Transverse colon (tissue), 4 donors: ENCODE results near the gene ITGA4. TPM values are rescaled to one million over a fixed set of nuclear protein-coding genes. Genes with fewer than 3 reads are reported as not detected.

Source experiments
- DNase-seq: peaks from one replicate; pipeline ENCODE4 v3.0.0-alpha.2; 2019
- H3K27ac ChIP-seq, 4 donors: fragments of 200-600 bp; sonication (generic); 2 replicates each; pipeline ENCODE4 v1.5.1; 2016 to 2018; ENCODE audit warnings: inconsistent platforms in 4 of 4
- H3K27me3 ChIP-seq: fragments of 200-600 bp; sonication (generic); 2 replicates; pipeline ENCODE4 v1.5.1; 2017; ENCODE audit warnings: inconsistent platforms
- H3K36me3 ChIP-seq, 4 donors: fragments of 200-600 bp; sonication (generic); 2 replicates each; pipeline ENCODE4 v1.5.1; 2017 to 2019; ENCODE audit warnings: inconsistent platforms in 4 of 4
- H3K4me1 ChIP-seq, 4 donors: fragments of 200-600 bp; sonication (generic); 2 replicates each; pipeline ENCODE4 v1.5.1; 2017 to 2020; ENCODE audit warnings: inconsistent platforms in 4 of 4
- H3K4me3 ChIP-seq, 4 donors: fragments of 200-600 bp; sonication (generic); 1 replicate in 1 of 4; 2 replicates in 3 of 4; pipeline versions ENCODE4 v1.5.1 to v1.6.1; 2017 to 2019; ENCODE audit warnings: inconsistent platforms in 4 of 4
- H3K9me3 ChIP-seq, 2 donors: fragments of 200-600 bp; sonication (generic); 2 replicates each; pipeline ENCODE4 v1.5.1; 2017 to 2019; ENCODE audit warnings: inconsistent platforms in 2 of 2
- CTCF ChIP-seq, 5 experiments: fragments of 200-600 bp in 3 of 5; fragments of 450-650 bp in 2 of 5; sonication (generic) in 3 of 5; IDR thresholded peaks; 1 replicate in 2 of 5; 2 replicates in 3 of 5; pipeline ENCODE4 v1.5.1; 2016 to 2017; ENCODE audit warnings: antibody characterized with exemption in 5 of 5, inconsistent platforms in 3 of 5, mild to moderate bottlenecking in 2 of 5, moderate library complexity in 1 of 5
- EP300 ChIP-seq: sonication (generic); formaldehyde crosslinking; IDR thresholded peaks from one replicate; pipeline ENCODE4 v1.6.1; 2017; ENCODE audit warnings: antibody characterized with exemption, low read depth
- POLR2A ChIP-seq: fragments of 450-650 bp; IDR thresholded peaks from one replicate; pipeline ENCODE4 v1.6.1; 2016; ENCODE audit warnings: antibody characterized with exemption, mild to moderate bottlenecking, moderate library complexity
- POLR2AphosphoS5 ChIP-seq, 3 donors: sonication (generic); formaldehyde crosslinking; IDR thresholded peaks; one replicate each; pipeline ENCODE4 v1.6.1; 2016; ENCODE audit warnings: antibody characterized with exemption in 3 of 3
- WGBS, 2 donors: methylation state at CpG; one replicate each; pipeline ENCODE4 v1.1.5; 2018; ENCODE audit warnings: low coverage in 1 of 2; 5-methylcytosine and 5-hydroxymethylcytosine counted together
- in situ Hi-C, 4 donors: fragments of 200-750 bp; cut with MboI; loops; one replicate each; pipeline versions ENCODE4 v1.15.0 to v1.15.1; 2017; ENCODE audit warnings: low sequenced_read_pairs in 3 of 4, low pct_ligation_motif_present in 1 of 4, low pct_unique_long_range_greater_than_20kb in 1 of 4
- intact Hi-C: fragments of 100-400 bp; cut with DNase I; formaldehyde crosslinking; loops from one replicate; pipeline ENCODE4 v1.15.1; 2023; ENCODE audit warnings: low total_unique reads
- total RNA-seq, 4 donors: library from RNA; depleted of rRNA; stranded (reverse); fragments of >200 nt; gene quantifications; one replicate each; pipeline ENCODE4 v1.1.0, GENCODE V29; 2016

The ITGA4 gene
- total RNA-seq, 4 donors from 2014 or later, result 1.1 to 30.8 (median 5.1) TPM

- Histone ChIP-seq H3K27me3 (no peaks in the 10 kb centered on the region), H3K4me1 (no peaks in the 10 kb centered on the region), H3K36me3 (no peaks in the 10 kb centered on the region), H3K4me3 (no peak overlapping the region), H3K27ac (no peak overlapping the region), H3K9me3 (no peaks in the 10 kb centered on the region)
- in situ Hi-C loops, result loop anchor here in 1 of 4 donors (25.0 kb wide), 1 partner anchor 1373 kb away; no protein-coding TSS in a partner anchor
- TF ChIP-seq POLR2A (no peak), CTCF (IDR thresholded peaks at IDR 0.05) (no peak), POLR2AphosphoS5 (IDR thresholded peaks at IDR 0.05) (no peak), EP300 (no peak)
- intact Hi-C loops, result no loop called here
- 62 to 74% methylated on average over 5 of the region's 5 CpGs for WGBS, 2 donors
- no peak for DNase-seq
Measured at GRCh38 chr2:181484851-181485637, 27.9 kb downstream of the ITGA4 start.

- Histone ChIP-seq H3K9me3 (no peaks in the 10 kb centered on the region), H3K4me3 (no peak overlapping the region), H3K36me3 (no peaks in the 10 kb centered on the region), H3K27ac (no peak overlapping the region), H3K27me3 (no peaks in the 10 kb centered on the region), H3K4me1 (no peaks in the 10 kb centered on the region)
- no peak for TF ChIP-seq CTCF (IDR thresholded peaks at IDR 0.05)
- TF ChIP-seq POLR2A, result no peak
- no peak for TF ChIP-seq EP300
- TF ChIP-seq POLR2AphosphoS5 (IDR thresholded peaks at IDR 0.05), result no peak
- intact Hi-C loops (no loop called here), in situ Hi-C loops (loop anchor here in 1 of 4 donors (25.0 kb wide), 1 partner anchor 1373 kb away; no protein-coding TSS in a partner anchor)
- DNase-seq, result no peak
- 41 to 53% methylated on average over 3 of the region's 3 CpGs for WGBS, 2 donors
Measured at GRCh38 chr2:181485638-181485946, 28.4 kb downstream of the ITGA4 start.

GRCh38 chr2:181499231-181499630 is 42.0 kb downstream of the ITGA4 start:
- H3K9me3 ChIP-seq, result no peaks in the 10 kb centered on the region
- 80 to 91% methylated on average over 4 of the region's 4 CpGs for WGBS, 2 donors
- H3K36me3 ChIP-seq, result no peaks in the 10 kb centered on the region
- H3K4me3 ChIP-seq, result no peak overlapping the region
- DNase-seq, result no peak
- TF ChIP-seq POLR2A (no peak), EP300 (no peak), POLR2AphosphoS5 (IDR thresholded peaks at IDR 0.05) (no peak)
- no peak overlapping the region for H3K27ac ChIP-seq
- in situ Hi-C loops, result loop anchor here in 1 of 4 donors (25.0 kb wide), 1 partner anchor 1387 kb away; no protein-coding TSS in a partner anchor
- no peaks in the 10 kb centered on the region for H3K27me3 ChIP-seq
- intact Hi-C loops, result no loop called here
- H3K4me1 ChIP-seq, result no peaks in the 10 kb centered on the region

- no peak for DNase-seq
- intact Hi-C loops (no loop called here), in situ Hi-C loops (no loop called here)
- H3K4me3 ChIP-seq, result no peak overlapping the region
- no peak overlapping the region for H3K27ac ChIP-seq
- no peaks in the 10 kb centered on the region for H3K4me1 ChIP-seq
- no peak for TF ChIP-seq POLR2AphosphoS5 (IDR thresholded peaks at IDR 0.05)
- TF ChIP-seq POLR2A, result no peak
- no peak for TF ChIP-seq CTCF (IDR thresholded peaks at IDR 0.05)
- no peak for TF ChIP-seq EP300
- H3K9me3 ChIP-seq, result no peaks in the 10 kb centered on the region
- no peaks in the 10 kb centered on the region for H3K36me3 ChIP-seq
- WGBS, 2 donors, result 60 to 92% methylated on average over 1 to 4 of the region's 4 CpGs
- H3K27me3 ChIP-seq, result no peaks in the 10 kb centered on the region
Measured at GRCh38 chr2:181500201-181500600, 43.0 kb downstream of the ITGA4 start.

- Histone ChIP-seq H3K27me3 (no peaks in the 10 kb centered on the region), H3K36me3 (no peaks in the 10 kb centered on the region), H3K9me3 (no peaks in the 10 kb centered on the region), H3K4me3 (no peak overlapping the region), H3K4me1 (no peaks in the 10 kb centered on the region), H3K27ac (no peak overlapping the region)
- TF ChIP-seq CTCF (IDR thresholded peaks at IDR 0.05) (no peak), POLR2A (no peak), POLR2AphosphoS5 (IDR thresholded peaks at IDR 0.05) (no peak), EP300 (no peak)
- intact Hi-C loops (no loop called here), in situ Hi-C loops (no loop called here)
- WGBS, 2 donors, result 33 to 48% methylated on average over 1 to 3 of the region's 3 CpGs
- DNase-seq, result no peak
Measured at GRCh38 chr2:181515719-181516118, 58.5 kb downstream of the ITGA4 start.
